GM18951 (cell line): ENCODE data around the gene ACAP1.

Experiments
- POLR2A ChIP-seq: IDR thresholded peaks from 4 replicates; pipeline ENCODE4 v1.6.1; 2011; ENCODE audit warnings: mild to moderate bottlenecking; ENCODE audit not compliant: insufficient read length, insufficient read depth; ENCODE audit errors: extremely low read depth
- in situ Hi-C: fragments of 300-500 bp; cut with MboI; formaldehyde crosslinking; loops from one replicate; pipeline ENCODE4 v1.12.0; 2022; ENCODE audit warnings: low sequenced_read_pairs, mixed read lengths, inconsistent platforms; ENCODE audit not compliant: unreplicated experiment

Gene ACAP1

DNA sequence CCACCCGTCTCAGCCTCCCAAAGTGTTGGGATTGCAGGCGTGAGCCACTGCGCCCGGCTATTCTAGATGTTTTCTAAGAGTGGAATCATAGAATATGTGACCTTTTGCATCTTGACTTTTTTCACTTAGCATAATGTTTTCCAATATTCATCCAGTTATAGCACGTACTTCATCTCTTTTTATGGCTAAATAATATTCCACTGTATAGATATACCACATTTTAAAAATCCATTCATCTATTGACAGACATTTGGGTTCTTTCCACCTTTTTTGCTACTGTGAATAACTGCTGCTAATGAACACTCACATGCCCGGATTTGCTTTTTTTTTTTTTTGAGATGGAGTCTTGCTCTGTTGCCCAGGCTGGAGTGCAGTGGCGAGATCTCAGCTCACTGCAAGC, 32.1 kb upstream of the ACAP1 start:
- in situ Hi-C loops: no loop called here
- TF ChIP-seq POLR2A: no peak

DNA sequence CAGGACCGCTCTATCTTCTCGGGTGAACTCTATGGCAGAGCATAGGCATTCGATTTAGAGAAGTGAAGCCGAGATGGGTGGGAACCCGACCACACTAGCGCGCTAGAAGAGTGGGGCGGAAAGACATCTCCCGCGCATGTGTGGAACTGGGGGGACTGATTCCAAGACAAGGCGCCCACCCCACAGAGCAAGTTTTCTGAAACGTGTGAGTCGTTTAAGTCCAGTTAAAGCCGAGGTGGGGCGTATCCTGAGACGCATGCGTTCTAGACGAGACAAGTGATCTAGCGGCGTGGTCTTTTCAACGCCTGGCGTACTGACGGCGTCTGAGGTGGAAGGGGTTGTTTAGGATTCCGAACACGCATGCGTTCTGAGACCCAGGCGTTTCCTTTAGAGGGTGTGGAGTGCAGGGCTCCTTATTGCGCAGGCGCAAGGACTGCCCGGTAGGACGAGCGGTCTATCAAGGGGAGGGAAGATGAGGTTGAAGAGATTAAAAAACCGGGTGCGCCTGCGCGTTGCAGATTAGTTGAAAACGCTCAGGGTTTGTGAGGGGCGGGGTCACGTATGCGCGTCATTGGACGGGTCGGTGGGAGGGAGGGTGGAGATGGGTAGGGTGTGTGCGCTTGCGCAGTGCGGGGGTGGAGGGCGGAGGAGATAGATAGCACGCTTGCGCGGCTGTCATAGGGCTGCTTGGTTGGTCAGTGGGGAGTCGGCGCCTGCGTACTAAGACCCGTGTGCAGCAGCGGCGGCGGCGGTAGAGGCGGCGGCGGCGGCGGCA, 29.2 kb upstream of the ACAP1 start, which contains the start of gene EIF5A:
Gene EIF5A (plus strand): TSS at position 718 of the 775 bp plus-strand sequence. CDS start 2,008 bp downstream, outside the sequence.
- in situ Hi-C loops: no loop called here
- TF ChIP-seq POLR2A: peak; percentile 70

DNA sequence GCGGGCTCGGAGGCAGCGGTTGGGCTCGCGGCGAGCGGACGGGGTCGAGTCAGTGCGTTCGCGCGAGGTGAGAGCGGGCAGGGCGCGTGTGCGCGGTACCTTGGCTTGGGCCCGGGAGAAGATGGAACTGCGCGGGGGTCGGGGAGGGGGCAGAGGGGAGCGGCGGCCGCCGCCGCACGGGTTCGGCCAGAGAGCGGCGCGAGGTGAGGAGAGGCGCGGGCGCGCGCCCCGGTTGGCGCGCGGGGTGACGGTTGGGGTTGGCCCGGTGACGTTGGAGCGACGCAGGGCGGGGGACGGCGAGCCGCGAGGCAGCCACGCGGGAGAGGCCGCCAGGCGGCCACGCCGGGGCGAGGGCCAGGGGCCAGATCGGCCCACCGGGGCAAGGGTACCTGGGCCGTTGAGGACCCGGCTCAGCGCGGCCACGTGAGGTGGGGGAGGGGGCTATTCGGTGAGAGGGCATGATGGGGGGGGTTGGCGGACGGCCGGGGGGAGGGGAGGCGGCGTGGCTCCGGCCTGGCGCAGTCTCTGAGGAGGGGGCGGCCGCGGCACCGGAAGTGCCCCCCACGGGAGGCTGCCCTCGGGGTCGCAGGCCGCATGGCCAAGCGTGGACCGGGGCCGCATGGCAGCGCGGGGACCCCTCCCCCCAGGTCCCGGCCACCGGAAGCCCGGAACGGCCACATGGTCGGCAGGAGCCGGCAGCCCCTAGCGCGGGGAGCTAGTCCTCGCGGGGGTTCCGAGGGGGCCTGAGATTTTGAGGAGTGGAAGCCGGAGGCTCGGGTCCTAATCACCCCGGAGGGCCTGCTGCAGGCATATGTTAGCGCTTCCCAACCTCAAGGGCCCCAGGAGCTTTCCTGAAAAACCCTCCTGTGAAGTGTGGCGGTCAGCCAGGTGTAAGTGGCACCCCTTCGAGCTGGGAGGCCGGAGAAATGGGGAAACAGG, 28.4 kb upstream of the ACAP1 start:
- TF ChIP-seq POLR2A: no peak
- in situ Hi-C loops: no loop called here

DNA sequence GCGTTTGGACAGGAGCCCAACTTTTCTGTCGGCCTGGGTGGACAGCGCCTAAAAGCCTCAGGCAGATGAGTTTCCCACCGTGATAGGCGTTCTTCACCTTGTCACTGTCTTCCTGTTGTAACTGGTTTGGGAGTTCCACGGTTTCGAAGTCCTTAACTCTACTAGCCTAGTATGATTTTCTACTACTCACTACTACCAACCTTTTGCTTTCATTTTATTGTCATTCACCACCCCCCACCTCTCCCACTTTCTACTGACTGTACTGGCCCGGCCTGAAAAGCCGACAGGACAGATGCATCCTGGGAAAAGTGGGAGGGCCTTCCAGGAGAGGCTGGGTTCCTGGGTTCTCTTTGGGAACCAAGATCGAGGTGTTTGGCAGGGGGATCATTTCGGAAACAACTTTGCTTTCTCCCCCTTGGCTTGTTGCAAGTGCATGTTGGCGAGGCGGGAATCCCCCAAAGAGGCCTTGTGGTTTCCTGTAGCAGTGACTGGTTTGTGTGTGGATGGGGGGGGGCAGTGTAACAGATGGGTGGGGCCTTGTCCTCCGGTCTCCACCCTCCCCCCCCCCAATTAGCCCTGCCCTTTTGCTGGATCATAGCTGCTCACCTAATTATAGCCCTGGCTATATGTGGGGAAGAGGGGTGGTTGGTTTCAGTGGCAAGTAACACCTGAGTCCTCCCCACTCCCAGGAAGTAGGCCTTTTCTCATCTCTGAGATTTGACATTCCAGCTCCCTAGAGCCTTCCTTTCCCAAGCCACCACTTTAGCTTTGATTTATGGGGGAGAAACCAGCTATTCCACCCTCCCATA, 27.5 kb upstream of the ACAP1 start:
- in situ Hi-C loops: no loop called here
- peak; percentile 41 for TF ChIP-seq POLR2A

DNA sequence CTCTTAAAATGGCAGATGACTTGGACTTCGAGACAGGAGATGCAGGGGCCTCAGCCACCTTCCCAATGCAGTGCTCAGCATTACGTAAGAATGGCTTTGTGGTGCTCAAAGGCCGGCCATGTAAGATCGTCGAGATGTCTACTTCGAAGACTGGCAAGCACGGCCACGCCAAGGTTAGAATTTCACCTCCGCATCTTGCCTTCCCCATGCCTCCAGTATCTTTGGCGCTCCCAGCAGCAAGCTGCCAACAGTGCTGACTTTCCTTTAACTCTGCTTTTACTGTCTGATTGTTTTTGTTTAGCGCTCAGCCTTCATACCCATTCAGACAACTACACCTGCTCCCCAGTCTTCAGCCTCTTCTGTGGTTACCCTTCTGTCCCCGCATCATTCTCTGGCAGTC, 26.7 kb upstream of the ACAP1 start:
- TF ChIP-seq POLR2A: no peak
- in situ Hi-C loops: no loop called here

DNA sequence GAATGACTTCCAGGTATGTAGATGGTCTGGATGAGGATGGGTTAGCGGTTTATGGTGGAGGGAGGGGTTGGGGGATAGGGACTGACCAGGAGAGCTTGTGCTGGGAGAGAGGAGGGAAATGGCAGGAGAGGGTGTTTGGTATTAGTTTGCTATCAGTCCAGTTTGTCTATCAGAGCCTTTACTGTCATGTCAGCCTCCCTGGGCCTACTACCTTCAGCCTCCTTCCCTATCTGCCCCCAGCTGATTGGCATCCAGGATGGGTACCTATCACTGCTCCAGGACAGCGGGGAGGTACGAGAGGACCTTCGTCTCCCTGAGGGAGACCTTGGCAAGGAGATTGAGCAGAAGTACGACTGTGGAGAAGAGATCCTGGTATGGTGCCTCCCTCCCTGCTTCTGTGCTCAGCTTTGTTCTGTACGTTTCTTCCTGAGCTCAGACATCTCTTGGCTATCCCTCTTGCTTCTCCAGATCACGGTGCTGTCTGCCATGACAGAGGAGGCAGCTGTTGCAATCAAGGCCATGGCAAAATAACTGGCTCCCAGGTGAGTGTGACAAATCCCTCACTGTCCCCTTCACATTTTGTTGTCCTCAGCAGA, 25.1 kb upstream of the ACAP1 start:
- in situ Hi-C loops: no loop called here
- TF ChIP-seq POLR2A: no peak

DNA sequence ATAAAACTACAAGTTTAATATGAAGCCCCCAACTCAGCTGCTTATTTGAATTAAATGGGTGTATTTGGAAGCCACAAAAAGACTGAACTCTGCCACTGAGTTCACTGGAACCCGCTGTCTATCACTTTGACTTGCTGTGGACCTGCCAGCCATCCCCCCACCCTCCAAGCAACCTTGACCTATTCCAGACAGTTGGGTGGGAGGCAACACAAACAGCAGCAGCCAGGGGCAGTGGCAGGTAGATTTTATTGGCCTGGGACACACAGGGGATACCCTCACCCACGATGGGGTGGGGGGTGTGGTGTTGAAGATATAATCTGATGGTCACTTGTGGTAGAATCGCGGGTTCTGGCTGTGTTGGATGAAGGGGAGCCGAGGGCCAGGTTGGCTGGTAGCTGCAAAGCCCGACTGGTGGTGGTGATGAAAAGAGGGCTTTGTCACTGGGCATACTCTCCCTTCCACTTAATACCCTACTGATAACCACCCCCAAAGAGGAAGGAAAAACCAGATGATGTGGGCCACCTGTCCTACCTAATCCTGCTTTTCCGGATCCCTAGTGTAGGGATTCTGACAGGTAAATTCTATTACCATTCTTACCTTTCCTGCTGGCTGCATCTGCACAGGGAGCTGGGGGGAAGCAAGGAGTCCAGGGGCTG, 23.8 kb upstream of the ACAP1 start:
- in situ Hi-C loops: no loop called here
- no peak for TF ChIP-seq POLR2A

DNA sequence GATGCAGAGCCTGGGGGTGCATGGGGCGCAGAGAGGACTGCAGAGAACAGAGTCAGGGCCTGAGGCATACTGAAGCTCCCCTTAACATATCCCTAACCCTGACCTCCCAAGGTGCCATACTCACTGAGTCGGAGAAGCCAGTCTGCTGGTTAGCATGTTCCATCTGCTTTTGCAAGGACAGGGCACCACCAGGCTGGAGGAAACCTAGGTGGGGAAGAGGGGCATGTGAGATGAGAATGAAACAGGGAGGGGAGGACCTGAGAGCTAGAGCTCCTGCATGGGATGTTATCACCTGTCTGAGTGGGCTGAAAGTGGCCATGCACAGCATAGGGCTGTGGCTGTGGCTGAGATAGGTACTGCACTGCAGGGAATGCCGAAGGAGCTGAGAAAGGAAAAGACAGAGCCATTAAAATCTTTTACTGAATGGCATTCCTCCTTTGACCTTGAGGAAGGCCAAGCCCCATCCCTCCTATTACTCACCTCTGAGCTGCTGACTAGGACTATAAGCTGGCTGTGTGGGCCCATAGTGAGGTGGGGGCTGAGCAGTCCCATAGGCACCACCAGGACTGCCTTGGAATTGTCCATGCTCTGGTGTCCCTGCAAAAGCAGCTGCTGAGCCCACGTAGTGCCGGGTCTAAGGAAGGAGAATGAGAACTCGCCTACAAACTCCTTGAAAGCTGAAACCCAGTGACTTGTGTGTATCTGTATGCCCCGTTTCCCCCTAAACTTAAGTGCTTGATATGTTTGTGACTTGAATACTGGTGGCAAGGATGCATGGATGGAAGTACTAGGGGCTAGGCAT, 23.0 kb upstream of the ACAP1 start:
- in situ Hi-C loops: no loop called here
- TF ChIP-seq POLR2A: peak; percentile 42

DNA sequence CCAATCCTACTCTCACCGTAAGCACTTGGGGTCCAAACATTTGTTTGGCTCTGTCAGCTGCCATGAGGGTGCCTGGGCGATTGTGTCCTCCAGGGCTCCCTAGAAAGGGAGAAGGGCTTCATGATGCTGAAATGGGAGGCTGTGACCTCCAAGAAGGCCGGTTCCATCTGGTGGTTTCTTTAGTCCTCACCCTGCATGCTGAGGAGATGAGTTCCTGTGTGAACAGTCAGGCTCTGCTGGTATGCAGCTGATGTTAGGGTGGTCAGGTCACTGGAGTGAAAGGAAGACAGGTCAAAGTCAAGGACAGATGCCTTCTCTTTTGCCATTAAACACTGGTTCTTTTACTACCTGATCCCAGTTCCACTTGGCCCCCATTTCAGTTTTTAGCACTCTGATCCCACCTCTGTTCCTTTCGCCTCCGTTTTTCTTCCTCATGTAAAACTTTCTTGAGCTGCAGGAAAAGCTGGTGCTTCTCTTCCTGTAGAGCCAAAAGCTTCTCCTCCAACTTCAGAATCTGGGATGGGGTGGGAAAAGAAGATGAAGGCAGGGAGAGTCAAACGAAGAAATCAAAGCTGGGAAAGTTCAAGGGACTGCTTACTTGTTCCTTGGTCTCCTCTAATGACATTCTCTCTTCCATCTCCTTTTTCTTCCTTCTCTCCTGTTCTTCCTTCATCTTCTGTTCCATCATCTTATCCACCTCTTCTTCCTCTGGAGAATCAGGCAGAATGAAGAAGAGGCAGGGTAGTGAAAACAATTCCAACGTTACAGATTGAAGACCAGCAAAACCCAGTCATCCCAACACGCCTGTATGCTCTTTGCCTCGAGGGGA, 22.2 kb upstream of the ACAP1 start:
- in situ Hi-C loops: no loop called here
- peak; percentile 19 for TF ChIP-seq POLR2A

DNA sequence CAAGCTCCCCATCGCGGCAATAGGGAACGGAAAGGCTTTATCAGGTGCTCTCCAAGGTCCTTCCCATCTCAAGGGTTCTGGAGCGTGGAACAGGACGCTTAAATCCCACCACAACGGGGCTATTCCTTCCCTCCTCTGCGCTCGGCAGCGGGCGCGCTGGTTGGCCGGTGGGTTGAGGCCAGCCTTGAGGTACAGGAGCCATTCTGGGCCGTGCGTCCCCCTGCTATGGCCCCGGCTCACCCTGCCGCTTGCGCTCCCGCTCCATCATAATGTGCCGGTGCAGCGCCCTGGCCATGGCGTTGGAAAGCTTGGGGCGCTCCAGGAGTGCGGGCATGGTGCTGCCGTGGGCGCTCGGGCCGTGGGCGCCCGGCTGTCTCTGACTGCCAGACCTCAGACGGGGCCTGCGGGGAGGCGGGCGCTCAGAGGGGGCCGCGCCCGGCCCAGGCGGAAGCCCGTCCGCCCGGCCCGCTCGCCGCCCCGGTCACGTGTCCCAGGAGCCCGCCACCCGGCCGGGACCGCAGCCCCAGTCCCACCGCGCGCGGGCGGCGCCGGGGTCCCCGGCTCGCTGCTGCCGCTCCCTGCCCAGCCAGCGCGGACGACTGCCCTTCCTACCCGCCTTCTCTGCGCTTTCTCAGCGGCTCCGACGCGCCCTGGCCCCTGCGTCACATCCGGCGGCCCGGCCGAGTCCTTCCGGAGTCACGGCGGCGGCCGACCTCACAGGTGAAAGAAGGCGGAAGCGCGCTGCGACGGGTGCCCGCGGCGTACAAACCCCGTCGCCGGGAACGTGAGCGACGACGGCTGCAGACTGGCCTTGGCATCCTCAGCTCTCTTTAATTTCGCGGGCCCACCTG, 21.4 kb upstream of the ACAP1 start, which contains the start of gene GPS2:
Gene GPS2 (minus strand): TSS at position 642 of the 851 bp plus-strand sequence. CDS start 308 bp downstream, at position 334.
- TF ChIP-seq POLR2A: peak; percentile 83
- in situ Hi-C loops: no loop called here
